LNCaP clone FGC (cell line): ENCODE data around the gene XYLT1.

Experiments used
- DNase-seq: peaks from one replicate; pipeline ENCODE4 v3.0.0-alpha.2; 2011; ENCODE audit warnings: low read depth
- H3K4me3 ChIP-seq: 2 replicates; pipeline ENCODE4 v1.5.1; 2011; ENCODE audit warnings: mild to moderate bottlenecking, low read depth, low read length, control low read depth
- CTCF ChIP-seq: IDR thresholded peaks from 2 replicates; pipeline ENCODE4 v1.5.1; 2012; ENCODE audit warnings: mild to moderate bottlenecking; ENCODE audit not compliant: control insufficient read depth, insufficient read depth; ENCODE audit errors: extremely low read depth

The XYLT1 gene

GRCh38 chr16:17451843-17452242 is 18.9 kb downstream of the XYLT1 start:
- H3K4me3 ChIP-seq, result no peak overlapping the region

GRCh38 chr16:17450291-17450690 is 20.5 kb downstream of the XYLT1 start:
- TF ChIP-seq CTCF, result no peak
- no peak overlapping the region for H3K4me3 ChIP-seq
- no peak for DNase-seq

More at GRCh38 chr16:17451843-17452242, 18.9 kb downstream of the XYLT1 start:
- TF ChIP-seq CTCF, result no peak
- DNase-seq, result no peak

- no peak for TF ChIP-seq CTCF
- H3K4me3 ChIP-seq, result no peak overlapping the region
- DNase-seq, result no peak
Observed at GRCh38 chr16:17448640-17449638, 21.8 kb downstream of the XYLT1 start.

- DNase-seq, result no peak
- no peak overlapping the region for H3K4me3 ChIP-seq
- TF ChIP-seq CTCF, result no peak
Observed at GRCh38 chr16:17447101-17447569, 23.6 kb downstream of the XYLT1 start.

- TF ChIP-seq CTCF, result no peak
- H3K4me3 ChIP-seq, result no peak overlapping the region
- no peak for DNase-seq
Observed at GRCh38 chr16:17446661-17447060, 24.1 kb downstream of the XYLT1 start.

GRCh38 chr16:17445421-17445820 is 25.3 kb downstream of the XYLT1 start:
- no peak overlapping the region for H3K4me3 ChIP-seq
- no peak for TF ChIP-seq CTCF
- DNase-seq, result no peak
